Stimulated activated naive B cell treated with anti-CD40 and anti-IgM and Interleukin-4, amounts not matched to agents 10 μg/mL and 1 μg/mL and 100 μg/mL, for 72 hours (primary cell): ENCODE data around the gene ATP6V1E1.
"Not testable (repeated sequence)": the region's sequence is repeated elsewhere in the genome, so short reads cannot be mapped to it uniquely, and the experiment has no call there.

Source experiments
- ATAC-seq, 2 donors: fragments of 150-1000 bp; cut with Tn5 transposase; replicated peaks; 2 replicates each; pipeline ENCODE4 v1.10.0; 2021; ENCODE audit warnings: moderate library complexity in 1 of 2
- DNase-seq: peaks from one replicate; pipeline ENCODE4 v3.0.0; 2021
- H3K27ac Mint-ChIP-seq: one replicate; pipeline ENCODE4 v1.8.0; 2022; ENCODE audit warnings: mild to moderate bottlenecking, mixed read lengths
- H3K27me3 Mint-ChIP-seq, 2 donors: one replicate each; pipeline ENCODE4 v1.8.0; 2022; ENCODE audit warnings: mixed read lengths in 2 of 2
- H3K36me3 Mint-ChIP-seq, 2 donors: one replicate each; pipeline ENCODE4 v1.8.0; 2022; ENCODE audit warnings: mixed read lengths in 2 of 2, mild to moderate bottlenecking in 1 of 2
- H3K4me1 Mint-ChIP-seq, 2 donors: one replicate each; pipeline ENCODE4 v1.8.0; 2022; ENCODE audit warnings: mixed read lengths in 2 of 2, mild to moderate bottlenecking in 1 of 2
- H3K4me3 Mint-ChIP-seq, 2 donors: one replicate each; pipeline ENCODE4 v1.8.0; 2022; ENCODE audit warnings: mild to moderate bottlenecking in 2 of 2, mixed read lengths in 2 of 2, moderate library complexity in 1 of 2
- H3K9me3 Mint-ChIP-seq, 2 donors: one replicate each; pipeline ENCODE4 v1.8.0; 2022; ENCODE audit warnings: mixed read lengths in 2 of 2, mild to moderate bottlenecking in 1 of 2

Gene ATP6V1E1

GRCh38 chr22:17641269-17641668 lies 12.7 kb upstream of the ATP6V1E1 start:
- peaks cover 7 to 19% of the 10 kb centered on the region in 2 donors for H3K36me3 Mint-ChIP-seq
- H3K9me3 Mint-ChIP-seq: no peaks in the 10 kb centered on the region
- H3K27me3 Mint-ChIP-seq: no peaks in the 10 kb centered on the region
- ATAC-seq: no peak
- DNase-seq: no peak
- peaks cover 4 to 33% of the 10 kb centered on the region in 2 donors for H3K4me1 Mint-ChIP-seq
- peak overlapping the region; percentile 51 for H3K27ac Mint-ChIP-seq
- H3K4me3 Mint-ChIP-seq: no peak overlapping the region

GRCh38 chr22:17639247-17639741 lies 10.7 kb upstream of the ATP6V1E1 start:
- Mint-ChIP-seq H3K9me3 (no peaks in the 10 kb centered on the region), H3K27me3 (no peaks in the 10 kb centered on the region), H3K27ac (peak overlapping the region; percentile 100), H3K4me1 (peaks cover 4 to 25% of the 10 kb centered on the region in 2 donors), H3K4me3 (peak overlapping the region; percentile 91 to 97), H3K36me3 (peaks cover 7 to 19% of the 10 kb centered on the region in 2 donors)
- ATAC-seq: peak in 1 of 2 donors; percentile 25
- no peak for DNase-seq

GRCh38 chr22:17638432-17639246 lies 10.1 kb upstream of the ATP6V1E1 start, which contains the start of gene BCL2L13:
Gene BCL2L13 (plus strand): TSS chr22:17638757. CDS start chr22:17655712, 16,955 bp downstream.
- DNase-seq (peak; percentile 88), ATAC-seq (peak; percentile 96)
- Mint-ChIP-seq H3K27me3 (no peaks in the 10 kb centered on the region), H3K27ac (peak within 1 kb of the TSS; percentile 100), H3K4me3 (peak within 1 kb of the TSS; percentile 91 to 97), H3K9me3 (no peaks in the 10 kb centered on the region), H3K4me1 (peaks cover 4 to 25% of the 10 kb centered on the region in 2 donors), H3K36me3 (peaks cover 7 to 19% of the 10 kb centered on the region in 2 donors)

- DNase-seq (no peak), ATAC-seq (peak; percentile 20 to 24)
- H3K27me3 Mint-ChIP-seq: no peaks in the 10 kb centered on the region
- peak overlapping the region; percentile 100 for H3K27ac Mint-ChIP-seq
- peaks cover 4 to 25% of the 10 kb centered on the region in 2 donors for H3K4me1 Mint-ChIP-seq
- H3K36me3 Mint-ChIP-seq: peaks cover 7 to 19% of the 10 kb centered on the region in 2 donors
- H3K9me3 Mint-ChIP-seq: no peaks in the 10 kb centered on the region
- peak overlapping the region; percentile 91 to 97 for H3K4me3 Mint-ChIP-seq
Measured at GRCh38 chr22:17638182-17638431, 9.6 kb upstream of the ATP6V1E1 start.

GRCh38 chr22:17637490-17638181 lies 9.1 kb upstream of the ATP6V1E1 start:
- H3K36me3 Mint-ChIP-seq: peaks cover 5 to 15% of the 10 kb centered on the region in 2 donors
- H3K4me3 Mint-ChIP-seq: peak overlapping the region; percentile 91 to 97
- DNase-seq (no peak), ATAC-seq (no peak)
- H3K9me3 Mint-ChIP-seq: no peaks in the 10 kb centered on the region
- H3K27ac Mint-ChIP-seq: peak overlapping the region; percentile 100
- H3K27me3 Mint-ChIP-seq: no peaks in the 10 kb centered on the region
- peaks cover 4 to 25% of the 10 kb centered on the region in 2 donors for H3K4me1 Mint-ChIP-seq

GRCh38 chr22:17636850-17637249 lies 8.3 kb upstream of the ATP6V1E1 start:
- not testable (repeated sequence) for H3K4me3 Mint-ChIP-seq, ATAC-seq, H3K9me3 Mint-ChIP-seq, H3K27me3 Mint-ChIP-seq, H3K36me3 Mint-ChIP-seq, H3K27ac Mint-ChIP-seq, DNase-seq
- H3K4me1 Mint-ChIP-seq: peaks cover 4 to 25% of the 10 kb centered on the region in 2 donors

GRCh38 chr22:17634696-17635095 lies 6.1 kb upstream of the ATP6V1E1 start:
- Mint-ChIP-seq H3K27me3 (no peaks in the 10 kb centered on the region), H3K27ac (peak overlapping the region; percentile 42), H3K36me3 (peaks cover 3% of the 10 kb centered on the region in 2 donors), H3K9me3 (no peaks in the 10 kb centered on the region), H3K4me3 (no peak overlapping the region), H3K4me1 (peaks cover 5 to 19% of the 10 kb centered on the region in 2 donors)
- ATAC-seq: no peak
- DNase-seq: no peak

GRCh38 chr22:17633998-17634323 lies 5.4 kb upstream of the ATP6V1E1 start:
- H3K27me3 Mint-ChIP-seq: no peaks in the 10 kb centered on the region
- no peaks in the 10 kb centered on the region for H3K9me3 Mint-ChIP-seq
- peaks cover 7 to 19% of the 10 kb centered on the region in 2 donors for H3K4me1 Mint-ChIP-seq
- no peak overlapping the region for H3K27ac Mint-ChIP-seq
- H3K36me3 Mint-ChIP-seq: peaks cover 3% of the 10 kb centered on the region in 2 donors
- no peak for ATAC-seq
- H3K4me3 Mint-ChIP-seq: no peak overlapping the region
- no peak for DNase-seq

GRCh38 chr22:17633217-17633997 lies 4.9 kb upstream of the ATP6V1E1 start:
- Mint-ChIP-seq H3K36me3 (no peaks in the 10 kb centered on the region), H3K27me3 (no peaks in the 10 kb centered on the region), H3K4me3 (no peak overlapping the region), H3K9me3 (no peaks in the 10 kb centered on the region), H3K27ac (no peak overlapping the region), H3K4me1 (peaks cover 7 to 19% of the 10 kb centered on the region in 2 donors)
- ATAC-seq (no peak), DNase-seq (no peak)

- H3K27ac Mint-ChIP-seq: no peak overlapping the region
Measured at GRCh38 chr22:17631076-17631565, 2.6 kb upstream of the ATP6V1E1 start.

GRCh38 chr22:17629641-17630040 lies 1.1 kb upstream of the ATP6V1E1 start:
- peak overlapping the region; percentile 67 for H3K27ac Mint-ChIP-seq
- peaks cover 0 to under 1% of the 10 kb centered on the region in 2 donors for H3K36me3 Mint-ChIP-seq
- H3K4me3 Mint-ChIP-seq: peak overlapping the region in 1 of 2 donors; percentile 95
- ATAC-seq (no peak), DNase-seq (no peak)
- no peaks in the 10 kb centered on the region for H3K9me3 Mint-ChIP-seq
- H3K4me1 Mint-ChIP-seq: peaks cover 2 to 27% of the 10 kb centered on the region in 2 donors
- no peaks in the 10 kb centered on the region for H3K27me3 Mint-ChIP-seq

More at GRCh38 chr22:17631076-17631565, 2.6 kb upstream of the ATP6V1E1 start:
- no peaks in the 10 kb centered on the region for H3K9me3 Mint-ChIP-seq
- no peak overlapping the region for H3K4me3 Mint-ChIP-seq
- H3K36me3 Mint-ChIP-seq: no peaks in the 10 kb centered on the region
- H3K27me3 Mint-ChIP-seq: no peaks in the 10 kb centered on the region
- peaks cover 2 to 14% of the 10 kb centered on the region in 2 donors for H3K4me1 Mint-ChIP-seq
- DNase-seq: no peak
- ATAC-seq: no peak

- peak overlapping the region; percentile 95 to 97 for H3K4me3 Mint-ChIP-seq
Measured at GRCh38 chr22:17629173-17629489, 582 bp upstream of the ATP6V1E1 start.

GRCh38 chr22:17627961-17628405 lies 566 bp downstream of the ATP6V1E1 start:
- H3K4me3 Mint-ChIP-seq: peak overlapping the region; percentile 95 to 97
- H3K27ac Mint-ChIP-seq: peak overlapping the region; percentile 97
- DNase-seq (no peak), ATAC-seq (no peak)
- H3K27me3 Mint-ChIP-seq: no peaks in the 10 kb centered on the region
- peaks cover 4 to 35% of the 10 kb centered on the region in 2 donors for H3K4me1 Mint-ChIP-seq
- H3K9me3 Mint-ChIP-seq: no peaks in the 10 kb centered on the region
- peaks cover 5 to 7% of the 10 kb centered on the region in 2 donors for H3K36me3 Mint-ChIP-seq

More at GRCh38 chr22:17629173-17629489, 582 bp upstream of the ATP6V1E1 start:
- no peaks in the 10 kb centered on the region for H3K27me3 Mint-ChIP-seq
- H3K27ac Mint-ChIP-seq: peak overlapping the region; percentile 97
- DNase-seq (no peak), ATAC-seq (peak; percentile 17 to 23)
- peaks cover 2 to 30% of the 10 kb centered on the region in 2 donors for H3K4me1 Mint-ChIP-seq
- H3K9me3 Mint-ChIP-seq: no peaks in the 10 kb centered on the region
- H3K36me3 Mint-ChIP-seq: peaks cover 0 to 3% of the 10 kb centered on the region in 2 donors

GRCh38 chr22:17613280-17613679 lies 15.3 kb downstream of the ATP6V1E1 start:
- no peak for DNase-seq
- H3K4me3 Mint-ChIP-seq: no peak overlapping the region
- peaks cover 19 to 49% of the 10 kb centered on the region in 2 donors for H3K36me3 Mint-ChIP-seq
- no peaks in the 10 kb centered on the region for H3K9me3 Mint-ChIP-seq
- no peak overlapping the region for H3K27ac Mint-ChIP-seq
- H3K4me1 Mint-ChIP-seq: no peaks in the 10 kb centered on the region
- ATAC-seq: no peak
- H3K27me3 Mint-ChIP-seq: no peaks in the 10 kb centered on the region
